Vagina (tissue), 2 donors: ENCODE measurements around the gene CRADD. TPM values are rescaled to one million over a fixed set of nuclear protein-coding genes. Genes with fewer than 3 reads are reported as not detected.

ENCODE experiments used
- DNase-seq, 2 donors: peaks; one replicate each; pipeline ENCODE4 v3.0.0-alpha.2; 2017; ENCODE audit errors: extremely low spot score in 2 of 2
- H3K27ac ChIP-seq: fragments of 200-600 bp; sonication (generic); one replicate; pipeline ENCODE4 v1.5.1; 2019
- H3K27me3 ChIP-seq: fragments of 200-600 bp; sonication (generic); one replicate; pipeline ENCODE4 v1.5.1; 2019
- H3K36me3 ChIP-seq, 2 donors: fragments of 200-600 bp; sonication (generic); one replicate each; pipeline ENCODE4 v1.5.1; 2017 to 2019
- H3K4me1 ChIP-seq: fragments of 200-600 bp; sonication (generic); one replicate; pipeline ENCODE4 v1.5.1; 2019
- H3K4me3 ChIP-seq, 2 donors: fragments of 200-600 bp; sonication (generic); 1 replicate in 1 of 2; 2 replicates in 1 of 2; pipeline ENCODE4 v1.5.1; 2016 to 2019
- H3K9me3 ChIP-seq: fragments of 200-600 bp; sonication (generic); one replicate; pipeline ENCODE4 v1.5.1; 2019
- POLR2A ChIP-seq, 2 donors: fragments of 450-650 bp; IDR thresholded peaks; one replicate each; pipeline ENCODE4 v1.6.1; 2017; ENCODE audit warnings: antibody characterized with exemption in 2 of 2, mild to moderate bottlenecking in 2 of 2, moderate library complexity in 2 of 2
- POLR2AphosphoS5 ChIP-seq, 2 donors: sonication (generic); formaldehyde crosslinking; IDR thresholded peaks; one replicate each; pipeline ENCODE4 v1.9.0; 2017; ENCODE audit warnings: antibody characterized with exemption in 2 of 2, mild to moderate bottlenecking in 2 of 2, low read depth in 1 of 2; ENCODE audit not compliant: insufficient read depth in 1 of 2
- intact Hi-C: fragments of 100-400 bp; cut with DNase I; formaldehyde crosslinking; loops from one replicate; pipeline ENCODE4 v1.15.1; 2023
- total RNA-seq: library from RNA; depleted of rRNA; stranded (reverse); fragments of >200 nt; gene quantifications from one replicate; pipeline ENCODE4 v1.2.3, GENCODE V29; 2016
- TF ChIP-seq, protein P1 (sequence below), 3 experiments: fragments of 450-650 bp in 2 of 3; fragments of 200-600 bp in 1 of 3; sonication (generic) in 1 of 3; IDR thresholded peaks; one replicate each; pipeline ENCODE4 v1.5.1; 2017 to 2019; ENCODE audit warnings: antibody characterized with exemption in 3 of 3, mild to moderate bottlenecking in 2 of 3, moderate library complexity in 2 of 3

CRADD gene
- total RNA-seq, 1 donor from 2014 or later, result 40.8 TPM

GRCh38 chr12:93653079-93653478, 24.1 kb upstream of the CRADD start:
- DNase-seq, result no peak
- TF ChIP-seq POLR2A (IDR thresholded peaks at IDR 0.05) (no peak), POLR2AphosphoS5 (IDR thresholded peaks at IDR 0.05; ENCODE audit: insufficient read depth in 1 of 2, low read depth in 1 of 2) (no peak)
- TF ChIP-seq, protein P1, sequence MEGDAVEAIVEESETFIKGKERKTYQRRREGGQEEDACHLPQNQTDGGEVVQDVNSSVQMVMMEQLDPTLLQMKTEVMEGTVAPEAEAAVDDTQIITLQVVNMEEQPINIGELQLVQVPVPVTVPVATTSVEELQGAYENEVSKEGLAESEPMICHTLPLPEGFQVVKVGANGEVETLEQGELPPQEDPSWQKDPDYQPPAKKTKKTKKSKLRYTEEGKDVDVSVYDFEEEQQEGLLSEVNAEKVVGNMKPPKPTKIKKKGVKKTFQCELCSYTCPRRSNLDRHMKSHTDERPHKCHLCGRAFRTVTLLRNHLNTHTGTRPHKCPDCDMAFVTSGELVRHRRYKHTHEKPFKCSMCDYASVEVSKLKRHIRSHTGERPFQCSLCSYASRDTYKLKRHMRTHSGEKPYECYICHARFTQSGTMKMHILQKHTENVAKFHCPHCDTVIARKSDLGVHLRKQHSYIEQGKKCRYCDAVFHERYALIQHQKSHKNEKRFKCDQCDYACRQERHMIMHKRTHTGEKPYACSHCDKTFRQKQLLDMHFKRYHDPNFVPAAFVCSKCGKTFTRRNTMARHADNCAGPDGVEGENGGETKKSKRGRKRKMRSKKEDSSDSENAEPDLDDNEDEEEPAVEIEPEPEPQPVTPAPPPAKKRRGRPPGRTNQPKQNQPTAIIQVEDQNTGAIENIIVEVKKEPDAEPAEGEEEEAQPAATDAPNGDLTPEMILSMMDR (IDR thresholded peaks at IDR 0.05), result no peak
- no peaks in the 10 kb centered on the region for H3K4me1 ChIP-seq
- no peaks in the 10 kb centered on the region for H3K9me3 ChIP-seq
- intact Hi-C loops, result no loop called here
- no peaks in the 10 kb centered on the region for H3K27me3 ChIP-seq
- H3K4me3 ChIP-seq, result no peak overlapping the region
- H3K36me3 ChIP-seq, result no peaks in the 10 kb centered on the region
- no peak overlapping the region for H3K27ac ChIP-seq

GRCh38 chr12:93653712-93654111, 23.5 kb upstream of the CRADD start:
- no peak for TF ChIP-seq POLR2A (IDR thresholded peaks at IDR 0.05)
- no peak for TF ChIP-seq POLR2AphosphoS5 (IDR thresholded peaks at IDR 0.05; ENCODE audit: insufficient read depth in 1 of 2, low read depth in 1 of 2)
- Histone ChIP-seq H3K27me3 (no peaks in the 10 kb centered on the region), H3K36me3 (no peaks in the 10 kb centered on the region), H3K9me3 (no peaks in the 10 kb centered on the region), H3K27ac (no peak overlapping the region), H3K4me1 (no peaks in the 10 kb centered on the region), H3K4me3 (no peak overlapping the region)
- intact Hi-C loops, result no loop called here
- DNase-seq, result no peak

DNA sequence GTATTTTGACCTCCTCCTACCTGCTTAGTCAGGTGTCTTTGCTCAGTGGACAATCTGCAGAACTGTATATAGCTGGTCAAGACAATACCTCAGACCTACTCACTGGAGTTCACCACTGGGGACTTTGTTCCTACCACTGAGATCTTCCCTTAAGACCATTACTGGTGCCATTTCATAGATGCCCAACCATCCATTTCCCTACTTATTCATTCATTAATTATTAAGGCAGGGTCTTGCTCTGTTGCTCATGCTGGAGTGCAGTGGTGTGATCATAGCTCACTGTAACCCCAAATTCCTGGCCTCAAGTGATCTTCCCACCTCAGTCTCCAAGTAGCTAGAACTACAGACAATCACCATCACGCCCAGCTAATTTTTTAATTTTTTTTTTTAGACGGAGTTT, 22.8 kb upstream of the CRADD start:
- intact Hi-C loops, result no loop called here
- no peaks in the 10 kb centered on the region for H3K27me3 ChIP-seq
- no peak overlapping the region for H3K4me3 ChIP-seq
- no peaks in the 10 kb centered on the region for H3K9me3 ChIP-seq
- H3K27ac ChIP-seq, result no peak overlapping the region
- TF ChIP-seq POLR2AphosphoS5 (IDR thresholded peaks at IDR 0.05; ENCODE audit: insufficient read depth in 1 of 2, low read depth in 1 of 2) (no peak), POLR2A (IDR thresholded peaks at IDR 0.05) (no peak)
- TF ChIP-seq, protein P1 (IDR thresholded peaks at IDR 0.05), result no peak
- DNase-seq, result no peak
- no peaks in the 10 kb centered on the region for H3K4me1 ChIP-seq
- H3K36me3 ChIP-seq, result no peaks in the 10 kb centered on the region

DNA sequence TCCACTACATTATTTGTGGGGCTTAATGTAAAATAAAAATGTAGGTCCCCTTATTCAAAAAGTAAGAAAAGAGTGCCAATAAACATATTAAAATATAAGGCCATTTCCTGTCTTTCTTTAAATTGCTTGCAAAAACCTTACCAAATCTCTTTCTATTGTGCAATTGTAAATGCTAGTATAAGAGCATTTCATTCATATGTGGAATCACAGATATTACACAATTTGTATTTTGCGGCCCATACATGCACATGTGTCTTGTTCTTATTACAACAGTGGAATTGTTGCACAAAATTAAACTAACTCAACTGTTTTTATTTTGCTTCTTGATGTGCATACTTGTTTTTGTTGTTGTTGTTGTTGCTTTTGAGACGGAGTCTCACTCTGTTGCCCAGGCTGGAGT, 20.1 kb upstream of the CRADD start:
- Histone ChIP-seq H3K9me3 (no peaks in the 10 kb centered on the region), H3K27ac (no peak overlapping the region), H3K4me1 (no peaks in the 10 kb centered on the region), H3K27me3 (no peaks in the 10 kb centered on the region), H3K4me3 (no peak overlapping the region), H3K36me3 (no peaks in the 10 kb centered on the region)
- DNase-seq, result no peak
- TF ChIP-seq, protein P1 (IDR thresholded peaks at IDR 0.05), result no peak
- TF ChIP-seq POLR2A (IDR thresholded peaks at IDR 0.05) (no peak), POLR2AphosphoS5 (IDR thresholded peaks at IDR 0.05; ENCODE audit: insufficient read depth in 1 of 2, low read depth in 1 of 2) (no peak)
- intact Hi-C loops, result no loop called here

DNA sequence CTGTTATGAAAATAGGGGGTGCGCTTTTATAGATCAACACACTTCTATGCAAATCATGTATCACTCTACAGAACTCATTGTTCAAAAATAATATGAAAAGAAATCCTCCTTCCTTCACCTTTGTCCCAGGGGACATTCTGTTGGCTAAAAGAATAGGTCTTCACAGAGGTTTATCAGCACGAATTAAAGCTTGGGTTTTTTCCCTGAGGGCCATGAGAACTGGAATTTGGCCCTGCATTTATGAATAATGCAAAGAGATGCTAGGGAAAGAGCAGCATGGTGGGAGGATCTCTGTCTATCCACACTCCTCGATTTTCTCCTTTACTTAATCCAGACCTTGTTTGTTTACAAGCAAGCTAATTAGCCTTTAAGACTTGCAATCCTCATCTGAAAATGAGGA, 16.2 kb upstream of the CRADD start:
- no peak for TF ChIP-seq POLR2AphosphoS5 (IDR thresholded peaks at IDR 0.05; ENCODE audit: insufficient read depth in 1 of 2, low read depth in 1 of 2)
- TF ChIP-seq, protein P1 (IDR thresholded peaks at IDR 0.05), result no peak
- intact Hi-C loops, result no loop called here
- no peak overlapping the region for H3K4me3 ChIP-seq
- no peaks in the 10 kb centered on the region for H3K36me3 ChIP-seq
- no peaks in the 10 kb centered on the region for H3K27me3 ChIP-seq
- no peak for DNase-seq
- no peak overlapping the region for H3K27ac ChIP-seq
- no peaks in the 10 kb centered on the region for H3K9me3 ChIP-seq
- no peaks in the 10 kb centered on the region for H3K4me1 ChIP-seq
